H1 (cell line): ENCODE results near the gene MGLL.

ENCODE experiments used
- ATF2 ChIP-seq: IDR thresholded peaks from 2 replicates; pipeline ENCODE4 v1.6.1; 2012; ENCODE audit warnings: low read length, inconsistent platforms
- CEBPB ChIP-seq: IDR thresholded peaks from 2 replicates; pipeline ENCODE4 v1.6.1; 2012; ENCODE audit warnings: low read depth, low read length
- CHD2 ChIP-seq: IDR thresholded peaks from 2 replicates; pipeline ENCODE4 v1.6.1; 2012; ENCODE audit warnings: low read length, improper control_type of control experiment
- CTCF ChIP-seq, 3 experiments: IDR thresholded peaks; 1 replicate in 2 of 3; 2 replicates in 1 of 3; pipeline versions ENCODE4 v1.5.1 to v1.6.1; 2011; ENCODE audit warnings: low read length in 3 of 3, mild to moderate bottlenecking in 3 of 3, inconsistent platforms in 2 of 3, low read depth in 1 of 3, moderate library complexity in 1 of 3; ENCODE audit not compliant: insufficient read depth in 1 of 3; ENCODE audit errors: control extremely low read depth in 1 of 3
- EZH2 ChIP-seq: fragments of 200-600 bp; sonication (generic); IDR thresholded peaks from 2 replicates; pipeline ENCODE4 v1.7.1; 2012; ENCODE audit warnings: low read depth, mild to moderate bottlenecking, moderate library complexity, low read length, inconsistent platforms; ENCODE audit not compliant: severe bottlenecking
- FOSL1 ChIP-seq: IDR thresholded peaks from 2 replicates; pipeline ENCODE4 v1.6.1; 2011; ENCODE audit warnings: mild to moderate bottlenecking, low read depth, low read length, moderate library complexity; ENCODE audit not compliant: insufficient read depth
- MAFK ChIP-seq: IDR thresholded peaks from 2 replicates; pipeline ENCODE4 v1.6.1; 2012; ENCODE audit warnings: low read depth, mild to moderate bottlenecking, improper control_type of control experiment, low read length
- TAF7 ChIP-seq: optimal IDR thresholded peaks from 2 replicates; pipeline ENCODE3; 2011; ENCODE audit warnings: low read depth, mild to moderate bottlenecking, inconsistent platforms, low read length, moderate library complexity, borderline replicate concordance

GRCh38 chr3:127811717-127812116 lies 10.6 kb downstream of the MGLL start:
- TF ChIP-seq CTCF (IDR thresholded peaks at IDR 0.05; ENCODE audit: control extremely low read depth in 1 of 3, insufficient read depth in 1 of 3, low read depth in 1 of 3, low read length in 3 of 3) (no peak), CHD2 (no peak), TAF7 (no peak), CEBPB (no peak), EZH2 (no peak), MAFK (no peak), FOSL1 (no peak), ATF2 (no peak)
